Measurements from ENCODE around the gene TMEM256. TPM values are rescaled to one million over a fixed set of nuclear protein-coding genes. Genes with fewer than 3 reads are reported as not detected.

The TMEM256 gene
- total and polyA plus RNA-seq, 2 donors from 2014 or later, result 55.8 to 389 TPM

DNA sequence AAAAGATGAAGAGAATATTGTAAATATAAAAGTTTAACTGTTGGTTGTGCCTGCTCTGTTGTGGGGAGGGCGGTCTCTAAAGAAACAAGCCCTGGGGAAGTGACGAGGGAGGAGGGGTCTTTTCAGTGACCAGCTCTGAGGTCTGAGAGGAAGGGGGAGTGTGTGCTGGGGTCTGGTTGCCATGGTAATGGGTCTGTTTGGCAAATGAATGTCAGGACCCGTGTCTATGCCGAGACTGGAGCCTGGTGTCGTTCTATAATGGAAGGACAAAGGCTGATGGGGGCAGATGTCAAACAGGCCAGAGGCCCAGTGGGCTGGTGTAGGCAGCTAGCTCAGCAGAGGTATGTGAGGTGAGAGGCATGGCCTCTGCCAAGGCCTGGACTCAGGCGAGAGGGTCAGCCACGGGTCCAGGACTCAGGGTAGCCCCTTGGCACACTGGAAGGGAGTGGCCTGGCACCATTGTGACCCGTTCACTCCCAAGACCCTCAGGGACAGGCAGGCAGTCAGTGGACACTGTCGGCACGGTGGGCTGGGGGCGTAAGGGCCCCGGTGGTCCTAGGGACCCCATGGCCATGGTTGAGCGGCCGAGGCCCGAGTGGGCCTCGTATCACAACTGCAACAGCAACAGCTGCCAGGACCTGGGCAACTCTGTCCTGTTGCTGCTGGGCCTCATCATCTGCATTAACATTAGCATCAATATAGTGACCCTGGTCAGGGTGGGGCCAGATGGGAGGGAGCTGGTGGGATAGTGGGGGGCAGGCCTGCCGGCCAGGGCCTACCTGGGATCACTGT, 16.1 kb upstream of the TMEM256 start, which contains the start of gene SPEM1:
Gene SPEM1, plus strand, starts transcription at position 506 of the 792 bp plus-strand sequence. Its CDS starts 61 bp downstream, at position 567.
- no peaks in the 10 kb centered on the region for H3K9me3 ChIP-seq (ENCODE audit: control insufficient read depth in 2 of 3, insufficient read depth in 1 of 3, low read length in 3 of 3)
- H3K36me3 ChIP-seq (ENCODE audit: control insufficient read depth in 2 of 3, insufficient read depth in 3 of 3, low read length in 3 of 3), result no peaks in the 10 kb centered on the region
- FAIRE-seq (no peak), DNase-seq (peak in 4 of 5 donors; percentile 72 to 81 (median 77))
- H3K27me3 ChIP-seq (ENCODE audit: control insufficient read depth, insufficient read depth, low read length), result no peaks in the 10 kb centered on the region
- no peak within 1 kb of the TSS for H3K4me3 ChIP-seq (ENCODE audit: low read length in 3 of 3)
- H3K9ac ChIP-seq (ENCODE audit: low read length in 3 of 3), result no peak within 1 kb of the TSS
- TF ChIP-seq, protein P1, sequence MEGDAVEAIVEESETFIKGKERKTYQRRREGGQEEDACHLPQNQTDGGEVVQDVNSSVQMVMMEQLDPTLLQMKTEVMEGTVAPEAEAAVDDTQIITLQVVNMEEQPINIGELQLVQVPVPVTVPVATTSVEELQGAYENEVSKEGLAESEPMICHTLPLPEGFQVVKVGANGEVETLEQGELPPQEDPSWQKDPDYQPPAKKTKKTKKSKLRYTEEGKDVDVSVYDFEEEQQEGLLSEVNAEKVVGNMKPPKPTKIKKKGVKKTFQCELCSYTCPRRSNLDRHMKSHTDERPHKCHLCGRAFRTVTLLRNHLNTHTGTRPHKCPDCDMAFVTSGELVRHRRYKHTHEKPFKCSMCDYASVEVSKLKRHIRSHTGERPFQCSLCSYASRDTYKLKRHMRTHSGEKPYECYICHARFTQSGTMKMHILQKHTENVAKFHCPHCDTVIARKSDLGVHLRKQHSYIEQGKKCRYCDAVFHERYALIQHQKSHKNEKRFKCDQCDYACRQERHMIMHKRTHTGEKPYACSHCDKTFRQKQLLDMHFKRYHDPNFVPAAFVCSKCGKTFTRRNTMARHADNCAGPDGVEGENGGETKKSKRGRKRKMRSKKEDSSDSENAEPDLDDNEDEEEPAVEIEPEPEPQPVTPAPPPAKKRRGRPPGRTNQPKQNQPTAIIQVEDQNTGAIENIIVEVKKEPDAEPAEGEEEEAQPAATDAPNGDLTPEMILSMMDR (IDR thresholded peaks at IDR 0.05; ENCODE audit: borderline replicate concordance, extremely low read depth, insufficient read depth), result no peak
- H3K4me1 ChIP-seq (ENCODE audit: control insufficient read depth in 2 of 3, insufficient read depth in 2 of 3, low read depth in 1 of 3, low read length in 3 of 3), result no peaks in the 10 kb centered on the region
- no peak within 1 kb of the TSS for H3K27ac ChIP-seq (ENCODE audit: low read depth in 2 of 2, low read length in 2 of 2)
- intact Hi-C loops (cut with DNase I), result no loop called here

DNA sequence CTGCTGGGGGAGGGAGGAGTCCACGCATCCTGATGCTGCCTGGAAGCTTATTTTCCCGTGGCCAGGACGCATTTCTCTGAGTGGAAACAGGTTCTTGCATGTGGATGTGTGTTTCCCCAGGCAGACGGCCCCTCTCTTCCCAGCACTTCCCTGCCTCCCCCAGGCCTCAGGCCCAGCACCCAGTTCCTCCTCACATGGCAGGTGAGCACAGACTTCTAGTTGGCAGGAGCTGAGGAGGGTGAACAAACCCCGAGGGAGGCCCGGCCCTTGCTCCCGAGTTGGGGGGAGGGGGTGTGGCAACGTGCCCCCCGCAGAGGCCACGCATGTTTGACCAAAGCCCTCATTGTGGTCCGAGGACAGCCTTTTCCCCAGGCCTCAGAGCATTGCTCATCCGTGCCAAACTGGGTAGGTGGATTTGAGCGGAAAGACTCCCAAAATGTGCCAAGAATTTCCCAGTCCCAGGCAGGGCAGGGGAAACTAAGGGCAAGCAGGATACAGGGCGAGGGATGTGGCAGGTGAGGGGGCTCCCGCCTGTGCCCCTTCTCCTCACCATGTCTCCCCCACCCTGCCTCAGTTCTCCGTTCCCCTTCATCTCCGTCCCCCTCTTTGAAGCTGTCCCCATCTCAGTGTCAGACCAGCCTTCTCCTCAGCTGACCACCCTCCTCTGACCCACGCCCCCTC, 14.7 kb upstream of the TMEM256 start:
- no peak for FAIRE-seq
- H3K4me3 ChIP-seq (ENCODE audit: low read length in 3 of 3), result no peak overlapping the region
- no peak for DNase-seq

DNA sequence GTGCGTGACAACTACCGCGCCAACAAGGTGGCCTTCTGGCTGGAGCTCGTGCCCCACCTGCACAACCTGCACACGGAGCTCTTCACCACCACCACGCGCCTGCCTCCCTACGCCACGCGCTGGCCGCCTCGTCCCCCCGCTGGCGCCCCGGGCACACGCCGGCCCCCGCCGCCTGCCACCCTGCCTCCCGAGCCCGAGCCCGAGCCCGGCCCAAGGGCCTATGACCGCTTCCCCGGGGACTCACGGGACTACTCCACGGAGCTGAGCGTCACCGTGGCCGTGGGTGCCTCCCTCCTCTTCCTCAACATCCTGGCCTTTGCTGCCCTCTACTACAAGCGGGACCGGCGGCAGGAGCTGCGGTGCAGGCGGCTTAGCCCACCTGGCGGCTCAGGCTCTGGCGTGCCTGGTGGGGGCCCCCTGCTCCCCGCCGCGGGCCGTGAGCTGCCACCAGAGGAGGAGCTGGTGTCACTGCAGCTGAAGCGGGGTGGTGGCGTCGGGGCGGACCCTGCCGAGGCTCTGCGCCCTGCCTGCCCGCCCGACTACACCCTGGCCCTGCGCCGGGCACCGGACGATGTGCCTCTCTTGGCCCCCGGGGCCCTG, 13.3 kb upstream of the TMEM256 start:
- intact Hi-C loops (cut with DNase I), result no loop called here
- Histone ChIP-seq H3K36me3 (ENCODE audit: control insufficient read depth in 2 of 3, insufficient read depth in 3 of 3, low read length in 3 of 3) (no peaks in the 10 kb centered on the region), H3K4me1 (ENCODE audit: control insufficient read depth in 2 of 3, insufficient read depth in 2 of 3, low read depth in 1 of 3, low read length in 3 of 3) (no peaks in the 10 kb centered on the region), H3K9me3 (ENCODE audit: control insufficient read depth in 2 of 3, insufficient read depth in 1 of 3, low read length in 3 of 3) (no peaks in the 10 kb centered on the region), H3K27ac (ENCODE audit: low read depth in 2 of 2, low read length in 2 of 2) (no peak overlapping the region), H3K4me3 (ENCODE audit: low read length in 3 of 3) (no peak overlapping the region), H3K9ac (ENCODE audit: low read length in 3 of 3) (no peak overlapping the region), H3K27me3 (ENCODE audit: control insufficient read depth, insufficient read depth, low read length) (no peaks in the 10 kb centered on the region)
- no peak for FAIRE-seq
- no peak for DNase-seq
- TF ChIP-seq, protein P1 (IDR thresholded peaks at IDR 0.05; ENCODE audit: borderline replicate concordance, extremely low read depth, insufficient read depth), result no peak

More for the DNA sequence above, 14.7 kb upstream of the TMEM256 start:
- Histone ChIP-seq H3K9me3 (ENCODE audit: control insufficient read depth in 2 of 3, insufficient read depth in 1 of 3, low read length in 3 of 3) (no peaks in the 10 kb centered on the region), H3K27me3 (ENCODE audit: control insufficient read depth, insufficient read depth, low read length) (no peaks in the 10 kb centered on the region), H3K9ac (ENCODE audit: low read length in 3 of 3) (no peak overlapping the region), H3K27ac (ENCODE audit: low read depth in 2 of 2, low read length in 2 of 2) (no peak overlapping the region), H3K4me1 (ENCODE audit: control insufficient read depth in 2 of 3, insufficient read depth in 2 of 3, low read depth in 1 of 3, low read length in 3 of 3) (no peaks in the 10 kb centered on the region), H3K36me3 (ENCODE audit: control insufficient read depth in 2 of 3, insufficient read depth in 3 of 3, low read length in 3 of 3) (no peaks in the 10 kb centered on the region)
- TF ChIP-seq, protein P1 (IDR thresholded peaks at IDR 0.05; ENCODE audit: borderline replicate concordance, extremely low read depth, insufficient read depth), result no peak
- intact Hi-C loops (cut with DNase I), result no loop called here

Data from kidney (tissue), 14 donors.